GM20000 (cell line): Measurements from ENCODE around the gene EFNA3.
A peak's percentile ranks its signal among the peaks of the same experiment; 100 is the strongest.

Experiments used
- DNase-seq: peaks from one replicate; pipeline ENCODE4 v3.0.0; 2012; ENCODE audit warnings: low spot score
- CTCF ChIP-seq: IDR thresholded peaks from 2 replicates; pipeline ENCODE4 v1.5.1; 2012; ENCODE audit warnings: mild to moderate bottlenecking, control low read depth; ENCODE audit errors: extremely low read depth, missing control alignments

EFNA3 gene

GRCh38 chr1:155049651-155050559 lies 28.7 kb upstream of the EFNA3 start:
- no peak for TF ChIP-seq CTCF
- no peak for DNase-seq

GRCh38 chr1:155050560-155051341 lies 27.9 kb upstream of the EFNA3 start, which contains the start of gene ADAM15:
ADAM15 (plus strand) TSS chr1:155051316; CDS start chr1:155051387, 71 bp downstream.
- TF ChIP-seq CTCF = peak; percentile 97
- peak; percentile 100 for DNase-seq

- TF ChIP-seq CTCF = no peak
- DNase-seq = no peak
Observed at GRCh38 chr1:155051342-155051776, 27.3 kb upstream of the EFNA3 start.

- TF ChIP-seq CTCF = no peak
- peak; percentile 57 for DNase-seq
Observed at GRCh38 chr1:155051777-155052398, 26.7 kb upstream of the EFNA3 start.

GRCh38 chr1:155052439-155053395 lies 25.9 kb upstream of the EFNA3 start:
- TF ChIP-seq CTCF = peak; percentile 42
- DNase-seq = peak; percentile 64

- no peak for DNase-seq
- no peak for TF ChIP-seq CTCF
Observed at GRCh38 chr1:155053531-155054105, 25.0 kb upstream of the EFNA3 start.
